HG03060 (cell line): ENCODE results near the gene FAM184B.

ENCODE experiments used
- ATAC-seq: cut with Tn5 transposase; IDR thresholded peaks from one replicate; pipeline ENCODE4 v1.9.1; 2021; ENCODE audit warnings: low read depth, moderate number of reproducible peaks; ENCODE audit not compliant: unreplicated experiment

The FAM184B gene

DNA sequence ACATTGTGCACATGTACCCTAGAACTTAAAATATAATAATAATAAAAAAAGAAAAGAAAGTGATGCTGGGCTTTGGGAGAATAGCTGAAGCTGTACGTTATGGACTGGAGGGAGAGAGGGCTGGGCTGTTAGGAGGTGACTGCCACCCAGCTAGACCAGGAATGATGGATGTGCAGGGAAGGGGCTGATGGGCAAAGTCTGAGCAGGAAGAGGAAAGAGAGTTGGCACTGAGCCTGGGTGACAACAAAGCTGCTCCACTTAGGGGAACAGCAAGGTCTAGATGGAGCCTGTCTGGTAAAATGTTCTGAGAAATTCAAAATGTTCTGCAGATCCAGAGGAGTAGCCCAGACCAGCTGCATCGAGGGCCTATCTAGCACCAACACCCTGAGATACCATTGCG lies 134.7 kb downstream of the FAM184B start:
- ATAC-seq, result no peak

DNA sequence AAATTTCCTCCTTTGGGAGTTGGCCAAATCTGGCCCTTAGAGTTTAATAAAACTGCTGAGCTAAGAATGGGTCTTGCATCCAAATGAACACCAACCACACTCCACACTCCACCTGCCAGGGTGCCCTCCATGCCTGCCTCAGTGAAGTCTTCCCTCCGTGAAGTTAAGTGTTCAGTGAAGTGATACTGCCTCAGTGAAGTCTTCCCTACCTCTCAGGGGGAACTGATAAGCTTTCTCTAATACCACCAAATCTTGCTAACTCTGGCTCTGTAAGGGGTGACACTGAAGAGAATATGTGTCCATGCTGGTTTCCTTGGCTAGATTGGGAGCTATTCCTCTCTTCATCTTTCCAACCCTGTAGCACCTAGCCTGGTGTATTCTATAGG lies 139.0 kb downstream of the FAM184B start:
- ATAC-seq, result no peak

DNA sequence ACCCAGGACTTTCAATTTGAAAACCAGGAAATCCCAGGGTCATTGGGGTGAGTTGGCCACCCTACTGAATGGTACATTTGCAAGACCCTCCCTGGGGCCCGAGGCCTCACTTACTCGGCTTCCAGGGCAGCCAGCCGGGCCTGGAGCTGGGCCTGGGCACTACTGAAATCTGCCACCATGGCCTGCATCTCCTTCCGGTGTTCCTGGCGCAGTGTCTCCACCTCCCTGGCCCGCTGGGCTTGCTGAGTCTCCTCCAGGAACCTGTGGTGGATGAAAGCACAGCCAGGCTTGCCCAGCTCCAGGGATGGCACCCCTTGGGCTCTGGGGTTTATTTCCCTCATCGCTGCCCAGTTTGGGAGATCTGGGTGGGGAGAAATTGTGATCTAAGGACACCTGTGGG lies 142.3 kb downstream of the FAM184B start:
- no peak for ATAC-seq

DNA sequence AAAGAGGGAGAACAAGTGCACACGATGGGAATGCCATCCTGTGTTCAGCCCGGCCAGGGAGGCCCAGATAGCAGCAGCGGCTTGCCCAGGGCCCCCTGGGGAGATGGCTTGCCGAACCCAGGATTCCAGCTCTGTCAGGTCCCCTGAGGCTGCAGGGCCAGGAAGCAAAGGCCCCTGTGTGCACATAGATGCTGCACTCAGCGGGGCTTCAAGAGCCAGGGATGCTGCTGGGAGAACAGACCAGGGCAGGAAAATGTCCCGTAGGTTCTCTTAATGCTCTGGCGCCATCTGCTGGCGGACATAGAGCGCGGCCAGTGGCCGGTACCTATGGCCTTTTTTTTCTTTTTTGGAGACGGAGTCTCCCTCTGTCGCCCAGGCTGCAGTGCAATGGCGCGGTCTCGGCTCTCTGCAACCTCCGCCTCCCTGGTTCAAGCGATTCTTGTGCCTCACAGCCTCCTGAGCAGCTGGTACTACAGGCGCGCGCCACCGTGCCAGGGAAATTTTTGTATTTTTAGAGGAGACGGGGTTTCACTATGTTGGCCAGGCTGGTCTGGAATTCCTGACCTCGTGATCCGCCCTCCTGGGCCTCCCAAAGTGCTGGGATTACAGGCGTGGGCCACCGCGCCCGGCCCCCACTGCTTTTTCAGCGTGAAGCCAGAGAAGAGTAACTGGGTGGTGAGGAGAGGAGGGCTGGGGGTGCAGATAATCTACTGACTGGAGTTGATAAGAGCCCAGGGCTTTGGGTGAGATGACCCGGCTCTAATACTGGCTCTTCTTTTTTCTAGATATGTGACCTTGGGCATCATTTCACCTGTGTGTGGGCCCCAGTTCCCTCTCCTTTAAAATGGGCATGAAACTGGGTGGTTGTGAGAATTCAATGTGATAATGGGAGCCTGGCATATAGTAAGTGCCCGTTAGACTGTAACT lies 144.5 kb downstream of the FAM184B start:
- peak; percentile 69 for ATAC-seq

DNA sequence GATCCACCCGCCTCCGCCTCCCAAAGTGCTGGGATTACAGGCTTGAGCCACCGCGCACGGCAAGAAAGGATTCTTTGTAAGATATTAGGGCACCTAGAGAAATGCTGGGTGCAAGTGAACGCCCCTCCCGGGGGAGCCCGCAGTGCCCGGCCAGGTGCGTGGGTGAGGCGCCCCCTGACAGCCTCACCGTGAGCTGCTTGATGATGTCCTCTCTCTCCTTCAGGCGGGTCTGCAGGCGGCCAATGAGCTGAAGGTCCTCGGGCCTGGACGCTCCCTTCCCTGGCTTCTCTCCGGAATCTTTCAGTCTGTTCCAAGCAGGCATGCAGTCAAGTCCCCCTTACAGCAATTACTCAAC lies 145.1 kb downstream of the FAM184B start:
- ATAC-seq, result no peak

GRCh38 chr4:17635056-17635455 lies 146.4 kb downstream of the FAM184B start:
- no peak for ATAC-seq

- ATAC-seq, result no peak
Measured at GRCh38 chr4:17633600-17633999, 147.8 kb downstream of the FAM184B start.

- ATAC-seq, result no peak
Measured at GRCh38 chr4:17630228-17630627, 151.2 kb downstream of the FAM184B start.

DNA sequence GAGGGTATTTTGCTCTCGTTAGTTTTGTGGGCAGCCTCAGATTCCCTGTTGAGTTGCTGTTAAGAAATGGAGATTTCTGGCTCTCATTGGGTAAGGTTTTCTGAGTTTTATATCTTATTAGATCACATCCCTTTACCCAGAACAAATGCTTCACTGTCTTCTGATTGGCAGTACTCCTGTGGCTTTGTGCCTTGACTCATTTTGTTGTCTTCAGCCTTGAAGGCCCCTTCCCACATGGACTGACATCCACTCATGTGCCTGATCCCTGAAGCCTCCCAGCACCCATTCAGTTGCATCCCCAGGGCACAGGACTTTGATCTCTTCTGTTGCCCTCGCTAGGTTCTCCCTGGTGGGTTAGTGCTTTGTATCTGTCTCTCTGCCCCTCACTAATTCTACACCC lies 156.6 kb downstream of the FAM184B start:
- no peak for ATAC-seq

GRCh38 chr4:17623451-17624001 lies 157.9 kb downstream of the FAM184B start:
- no peak for ATAC-seq

- no peak for ATAC-seq
Measured at GRCh38 chr4:17619416-17620105, 161.9 kb downstream of the FAM184B start.

GRCh38 chr4:17618926-17619325 lies 162.5 kb downstream of the FAM184B start:
- no peak for ATAC-seq

DNA sequence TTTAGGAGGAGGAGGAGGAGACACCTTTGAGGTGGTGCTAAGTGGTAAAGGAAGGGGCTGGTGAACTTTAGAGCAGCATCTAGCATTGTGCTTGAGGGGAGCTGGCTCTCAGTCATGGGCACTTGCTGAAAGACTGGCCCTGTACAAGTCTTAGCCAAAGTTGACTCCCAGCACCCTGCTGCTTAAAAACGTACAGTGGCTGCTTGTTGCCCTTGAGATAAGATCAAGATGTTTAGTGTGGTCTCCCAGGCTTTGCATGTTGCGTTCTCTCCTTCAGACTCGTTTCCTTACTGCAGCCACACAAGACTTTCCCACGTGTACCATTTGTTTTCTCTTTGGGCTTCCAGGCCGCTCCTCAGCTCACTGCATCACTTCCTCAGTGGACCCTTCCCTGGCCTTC lies 165.1 kb downstream of the FAM184B start:
- no peak for ATAC-seq

DNA sequence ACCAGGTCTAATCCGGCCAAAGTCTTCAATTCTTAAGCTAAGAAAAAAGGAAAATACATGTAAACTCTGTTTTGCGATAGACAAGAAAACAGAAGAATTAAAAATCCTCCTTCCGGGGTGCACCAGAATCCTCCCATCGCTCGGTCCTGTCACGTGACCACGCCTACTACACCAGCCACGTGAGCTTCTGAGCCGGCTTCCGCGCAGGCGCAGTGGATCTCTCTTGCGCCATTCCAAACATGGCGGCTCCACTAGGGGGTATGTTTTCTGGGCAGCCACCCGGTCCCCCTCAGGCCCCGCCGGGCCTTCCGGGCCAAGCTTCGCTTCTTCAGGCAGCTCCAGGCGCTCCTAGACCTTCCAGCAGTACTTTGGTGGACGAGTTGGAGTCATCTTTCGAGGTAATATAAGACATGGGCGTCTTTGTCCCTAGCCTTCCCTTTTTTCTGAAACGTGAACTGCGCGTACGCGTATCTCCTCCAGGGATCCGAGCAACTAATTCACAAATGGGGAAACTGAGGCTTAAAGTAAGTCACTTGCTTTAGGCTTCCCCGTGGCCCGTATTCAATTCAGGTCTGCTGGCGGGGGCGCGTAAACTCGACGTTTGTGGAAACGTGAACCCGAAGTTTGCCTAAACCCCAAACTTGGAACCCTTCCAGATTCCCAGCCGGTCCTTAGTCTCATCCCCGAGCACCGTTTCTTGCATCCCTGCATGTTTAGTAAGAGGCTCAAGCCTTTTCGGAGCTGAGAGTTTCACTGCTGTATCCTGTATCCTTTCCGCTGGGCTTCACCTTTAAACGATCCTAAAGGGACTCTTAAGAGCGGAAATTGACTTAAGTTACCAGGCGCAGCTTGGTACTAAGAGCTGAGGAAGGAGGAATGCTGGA lies 166.8 kb downstream of the FAM184B start, which contains the start of gene MED28:
TSS of gene MED28 (plus strand) at position 226 of the 884 bp plus-strand sequence. CDS start at position 240, 14 bp downstream.
- ATAC-seq, result peak; percentile 94

DNA sequence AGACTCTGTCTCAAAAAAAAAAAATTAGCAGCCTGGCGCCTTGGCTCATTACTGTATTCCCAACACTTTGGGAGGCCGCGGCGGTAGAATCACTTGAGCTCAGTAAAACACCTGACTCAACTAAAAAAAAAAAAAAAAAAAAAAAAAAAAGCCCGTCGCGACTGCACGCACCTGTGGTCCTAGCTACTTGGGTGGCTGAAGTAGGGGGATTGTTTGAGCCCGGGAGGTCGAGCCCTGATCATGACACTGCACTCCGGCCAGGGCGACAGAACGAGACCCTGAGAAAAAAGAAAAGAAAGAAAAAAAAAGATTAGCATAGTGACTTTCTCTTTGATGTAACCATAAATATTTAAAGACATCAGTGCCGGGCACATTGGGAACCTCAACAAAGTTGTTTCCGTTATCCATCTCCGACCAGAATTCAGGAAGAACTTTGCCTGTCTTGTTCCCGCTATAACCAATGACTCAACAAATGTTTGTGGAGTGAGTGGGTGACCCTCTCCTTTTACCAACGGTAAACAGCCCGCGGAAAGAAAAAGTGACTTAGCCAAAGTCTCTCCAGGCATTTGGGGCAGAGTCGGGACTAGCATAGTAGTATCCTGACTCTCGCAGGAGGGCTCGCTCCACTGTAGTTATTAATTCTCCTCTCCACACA lies 167.5 kb downstream of the FAM184B start:
- ATAC-seq, result peak; percentile 27

DNA sequence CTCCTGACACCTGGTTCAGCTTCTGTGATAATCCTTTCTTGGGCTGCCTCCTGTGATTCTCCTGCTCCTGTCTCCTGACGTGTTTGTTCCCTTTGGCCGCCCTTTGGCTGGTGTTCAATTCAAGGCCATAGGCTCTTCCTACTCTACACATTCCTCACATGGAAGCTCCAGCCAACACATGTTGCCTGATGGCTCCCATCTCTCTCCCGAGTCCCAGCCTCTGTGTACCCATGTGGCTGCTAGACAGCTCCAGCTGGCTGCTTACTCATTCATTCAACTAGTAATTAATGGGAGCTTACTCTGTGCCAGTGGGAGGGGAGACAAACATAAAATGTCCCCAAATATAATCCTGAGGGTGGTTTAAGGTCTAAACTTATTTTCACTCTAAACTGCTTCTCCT lies 176.2 kb downstream of the FAM184B start:
- no peak for ATAC-seq

DNA sequence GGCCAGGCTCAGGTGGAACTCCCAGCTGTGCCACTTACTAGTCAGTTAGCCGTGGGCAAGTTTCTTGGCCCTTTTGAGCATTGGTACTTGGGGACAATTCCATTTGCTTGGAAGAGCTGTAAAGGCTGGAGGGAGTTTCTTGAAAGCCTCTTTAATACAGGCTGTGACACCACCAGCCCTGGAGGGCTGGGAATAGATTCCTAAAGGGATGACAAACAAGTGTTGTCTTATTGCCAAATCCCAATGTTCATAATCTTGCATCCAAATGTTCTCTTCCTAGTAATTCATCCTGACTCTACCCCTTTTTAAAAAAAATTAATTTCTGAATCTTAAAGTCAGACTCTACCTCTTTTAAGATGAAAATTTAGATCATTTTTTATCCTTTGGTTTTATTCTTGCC lies 181.6 kb downstream of the FAM184B start:
- no peak for ATAC-seq

DNA sequence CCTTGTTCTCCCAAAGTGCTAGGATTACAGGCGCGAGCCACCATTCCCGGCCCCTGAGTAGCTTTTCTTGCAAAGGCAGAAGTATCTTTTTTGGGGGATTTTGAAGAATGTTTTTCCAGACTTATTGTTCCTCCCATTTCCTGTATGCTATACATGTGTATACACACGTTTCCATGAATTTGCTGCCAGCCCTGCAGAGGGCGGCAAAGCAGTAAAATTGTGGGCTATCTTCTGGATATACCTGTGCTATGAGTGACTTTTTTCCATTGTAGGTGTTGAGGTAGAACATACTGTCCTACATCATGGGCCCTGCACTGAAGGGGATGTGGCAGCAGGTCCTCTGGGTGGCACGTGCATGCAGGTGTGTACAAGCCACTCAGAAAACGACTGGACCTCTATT lies 183.9 kb downstream of the FAM184B start:
- no peak for ATAC-seq

GRCh38 chr4:17595471-17596005 lies 185.9 kb downstream of the FAM184B start:
- peak; percentile 78 for ATAC-seq

DNA sequence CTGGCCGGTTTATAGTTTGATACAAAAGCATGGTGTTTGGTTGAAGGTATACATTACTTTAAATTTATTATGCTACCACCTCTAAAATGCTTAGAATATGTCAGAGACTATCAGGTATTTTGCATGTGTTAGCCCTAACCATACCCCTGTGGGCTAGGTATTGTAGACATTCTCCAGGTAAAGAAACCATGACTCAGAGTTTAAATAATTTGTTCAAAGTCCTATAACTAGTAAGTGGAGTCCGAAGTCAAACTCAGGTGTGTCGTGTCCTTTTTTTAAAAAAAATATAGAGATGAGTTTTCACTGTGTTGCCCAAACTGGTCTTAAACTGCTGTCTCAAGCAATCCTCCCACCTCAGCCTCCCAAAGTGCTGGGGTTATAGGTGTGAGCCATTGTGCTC lies 192.1 kb downstream of the FAM184B start:
- no peak for ATAC-seq
